GM15510 (cell line): ENCODE results near the gene PPP4R1.

ENCODE experiments used
- POLR2A ChIP-seq: IDR thresholded peaks from 3 replicates; pipeline ENCODE4 v1.6.1; 2011; ENCODE audit warnings: borderline replicate concordance; ENCODE audit not compliant: insufficient read length; ENCODE audit errors: extremely low read depth

Gene PPP4R1

GRCh38 chr18:9614401-9615279 lies at the start of gene PPP4R1:
Gene PPP4R1 (minus strand): TSS chr18:9614559. CDS start chr18:9614484, 75 bp downstream.
- TF ChIP-seq POLR2A = peak; percentile 54

- no peak for TF ChIP-seq POLR2A
These were observed 49.0 kb upstream of the PPP4R1 start for GRCh38 chr18:9663377-9663776.

- TF ChIP-seq POLR2A = no peak
These were observed 47.2 kb upstream of the PPP4R1 start for GRCh38 chr18:9661564-9661963.

DNA sequence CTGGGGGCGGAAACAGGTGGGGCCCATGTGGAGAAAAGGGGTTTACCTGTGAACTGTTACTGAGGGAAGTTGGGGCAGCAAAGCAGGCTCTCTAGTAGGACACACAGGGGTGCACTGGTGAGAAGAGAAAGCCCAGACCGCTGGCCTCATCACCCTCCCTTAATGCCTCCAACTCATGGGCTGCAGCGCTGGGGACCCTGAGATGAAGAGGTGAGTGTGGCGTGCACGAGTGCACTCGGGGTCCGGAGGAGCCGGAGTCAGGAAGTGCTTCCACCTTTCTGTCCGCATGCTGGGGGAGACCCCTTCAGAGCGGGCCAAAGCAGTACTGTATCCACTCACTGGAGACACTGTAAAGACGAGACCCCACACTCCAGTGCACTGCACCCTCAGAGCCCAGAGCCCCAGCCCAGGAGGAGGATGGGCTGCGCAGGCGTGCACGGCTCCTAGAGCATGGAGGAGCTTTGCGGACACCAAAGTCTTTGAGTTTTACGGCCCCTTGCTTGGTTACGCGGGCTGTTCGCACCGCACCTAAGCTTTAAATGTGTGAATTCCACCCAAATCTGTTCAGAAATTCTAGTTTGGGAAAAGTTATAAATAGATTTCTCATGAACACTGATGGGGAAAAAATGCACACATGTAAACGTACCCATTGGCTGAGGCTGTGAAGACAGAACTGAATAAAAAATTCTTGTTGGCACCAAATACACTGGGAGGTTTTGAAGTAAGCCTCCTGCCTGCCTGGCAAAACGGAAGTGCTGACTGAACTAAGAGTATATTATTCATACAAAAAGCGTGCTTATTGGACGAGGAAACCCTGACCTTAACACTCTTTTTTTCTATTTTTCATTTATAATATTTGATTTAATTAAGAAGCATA lies 45.4 kb upstream of the PPP4R1 start:
- TF ChIP-seq POLR2A = no peak

- no peak for TF ChIP-seq POLR2A
These were observed 43.8 kb upstream of the PPP4R1 start for GRCh38 chr18:9658087-9658641.

GRCh38 chr18:9655232-9655767 lies 40.9 kb upstream of the PPP4R1 start:
- TF ChIP-seq POLR2A = no peak

GRCh38 chr18:9653390-9653789 lies 39.0 kb upstream of the PPP4R1 start:
- no peak for TF ChIP-seq POLR2A

GRCh38 chr18:9649164-9649540 lies 34.8 kb upstream of the PPP4R1 start:
- no peak for TF ChIP-seq POLR2A

DNA sequence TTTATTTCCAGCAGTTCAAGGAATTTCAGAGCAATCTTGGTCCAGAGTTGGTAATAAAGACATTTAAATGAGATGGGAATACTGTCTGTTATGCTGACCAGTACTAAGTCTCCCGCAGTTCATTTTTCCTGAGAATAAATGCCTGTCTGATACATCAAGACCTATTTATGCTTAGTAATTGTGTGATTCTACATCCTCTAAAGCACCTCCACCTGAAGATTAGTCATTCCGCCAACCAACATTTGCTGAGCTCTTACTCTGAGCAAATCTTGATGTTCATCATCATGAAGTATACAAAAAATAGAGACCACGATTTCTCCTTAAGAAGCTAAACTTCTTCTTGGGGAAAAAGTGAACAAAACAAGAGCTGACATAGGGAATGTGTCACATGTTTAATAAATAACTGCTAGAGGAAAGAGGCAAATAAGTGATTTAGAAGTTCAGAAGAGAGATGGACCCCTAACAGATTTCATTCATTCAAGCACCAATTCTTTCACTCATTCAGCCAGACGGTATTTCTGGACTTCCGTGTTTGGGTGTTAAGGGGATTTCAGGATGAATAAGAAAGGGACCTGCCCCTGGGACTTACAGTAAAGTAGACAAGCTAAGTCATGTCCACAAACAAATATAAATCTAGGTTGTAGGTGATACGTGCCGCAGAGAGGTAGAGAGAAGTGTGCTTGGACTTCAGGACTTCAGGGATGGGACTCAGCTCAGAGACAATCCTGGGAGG lies 34.2 kb upstream of the PPP4R1 start:
- no peak for TF ChIP-seq POLR2A

- no peak for TF ChIP-seq POLR2A
These were observed 33.4 kb upstream of the PPP4R1 start for GRCh38 chr18:9647496-9648323.

GRCh38 chr18:9643549-9643948 lies 29.2 kb upstream of the PPP4R1 start:
- no peak for TF ChIP-seq POLR2A

- TF ChIP-seq POLR2A = no peak
These were observed 28.6 kb upstream of the PPP4R1 start for GRCh38 chr18:9642799-9643462.

GRCh38 chr18:9638886-9639285 lies 24.5 kb upstream of the PPP4R1 start:
- no peak for TF ChIP-seq POLR2A
